Measurements from ENCODE around the gene REXO1.

Gene REXO1

DNA sequence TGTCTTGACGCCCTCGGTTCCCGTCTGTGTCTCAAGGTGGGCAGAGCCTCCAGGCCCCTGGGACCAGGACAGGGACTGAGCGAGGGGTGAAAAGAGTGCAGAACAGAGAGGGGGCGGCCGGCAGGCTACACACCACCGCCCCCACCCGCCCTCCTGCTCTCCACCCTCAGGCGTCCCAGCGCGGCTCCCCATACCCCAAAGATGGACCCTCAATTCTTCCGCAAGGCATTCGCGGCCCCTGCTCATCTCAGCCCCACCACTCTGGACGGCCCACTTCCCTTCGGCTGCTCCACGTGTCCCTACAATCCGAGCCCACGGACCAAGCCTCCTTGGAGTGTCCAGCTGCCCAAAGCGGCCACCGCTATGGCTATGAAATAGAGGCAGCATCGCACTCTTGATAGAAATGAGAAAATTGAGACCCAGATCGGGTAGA is 13.3 kb upstream of the REXO1 start:
- Mint-ChIP-seq H3K4me1 (peaks cover 30 to 66% of the 10 kb centered on the region in 2 donors), H3K9me3 (no peaks in the 10 kb centered on the region), H3K4me3 (peak overlapping the region; percentile 97 to 99), H3K27ac (peak overlapping the region; percentile 98), H3K27me3 (no peaks in the 10 kb centered on the region), H3K36me3 (peaks cover 6 to 9% of the 10 kb centered on the region in 2 donors)
- DNase-seq, result no peak
- no peak for ATAC-seq (replicated peaks)

DNA sequence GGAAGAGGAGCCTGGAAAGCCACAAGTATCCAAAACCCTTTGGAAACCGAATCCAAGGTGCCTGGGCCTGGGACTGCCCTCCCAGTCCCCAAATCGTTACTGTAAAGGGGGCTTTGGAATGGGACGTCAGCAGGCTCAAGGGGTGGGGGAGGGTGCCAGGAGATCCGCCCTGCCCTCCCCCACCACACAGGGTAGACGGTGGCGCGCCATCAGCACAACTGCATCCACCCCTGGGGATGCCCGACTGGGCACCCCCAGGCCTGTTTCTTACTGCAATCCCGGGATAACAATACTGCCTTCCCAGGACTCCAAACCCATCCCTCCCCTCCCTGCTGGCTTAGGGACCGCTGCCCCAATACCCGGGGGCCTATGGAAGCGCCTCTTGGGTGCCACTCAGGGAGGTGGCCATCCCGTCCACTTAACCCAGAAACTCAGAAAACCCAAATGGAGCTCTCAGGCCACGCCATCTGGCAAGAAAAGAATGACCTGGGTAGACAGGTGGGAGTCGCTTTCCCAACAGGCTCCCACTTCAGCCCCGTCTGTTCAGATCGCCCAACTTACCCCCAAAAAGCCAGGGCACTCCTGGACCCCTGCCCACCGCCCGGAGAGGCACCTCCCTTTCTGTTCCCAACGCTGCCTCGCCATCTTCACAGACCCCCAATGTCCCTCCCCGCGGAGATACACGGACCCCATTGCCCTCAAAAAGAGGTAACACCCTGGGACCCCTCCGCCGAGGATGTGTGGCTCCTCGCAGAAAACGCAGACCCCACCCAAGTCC is 12.7 kb upstream of the REXO1 start:
- Mint-ChIP-seq H3K4me3 (peak overlapping the region; percentile 97 to 99), H3K27ac (peak overlapping the region; percentile 44), H3K4me1 (peaks cover 34 to 72% of the 10 kb centered on the region in 2 donors), H3K27me3 (no peaks in the 10 kb centered on the region), H3K36me3 (peaks cover 6 to 9% of the 10 kb centered on the region in 2 donors), H3K9me3 (no peaks in the 10 kb centered on the region)
- ATAC-seq (replicated peaks) (no peak), DNase-seq (no peak)

DNA sequence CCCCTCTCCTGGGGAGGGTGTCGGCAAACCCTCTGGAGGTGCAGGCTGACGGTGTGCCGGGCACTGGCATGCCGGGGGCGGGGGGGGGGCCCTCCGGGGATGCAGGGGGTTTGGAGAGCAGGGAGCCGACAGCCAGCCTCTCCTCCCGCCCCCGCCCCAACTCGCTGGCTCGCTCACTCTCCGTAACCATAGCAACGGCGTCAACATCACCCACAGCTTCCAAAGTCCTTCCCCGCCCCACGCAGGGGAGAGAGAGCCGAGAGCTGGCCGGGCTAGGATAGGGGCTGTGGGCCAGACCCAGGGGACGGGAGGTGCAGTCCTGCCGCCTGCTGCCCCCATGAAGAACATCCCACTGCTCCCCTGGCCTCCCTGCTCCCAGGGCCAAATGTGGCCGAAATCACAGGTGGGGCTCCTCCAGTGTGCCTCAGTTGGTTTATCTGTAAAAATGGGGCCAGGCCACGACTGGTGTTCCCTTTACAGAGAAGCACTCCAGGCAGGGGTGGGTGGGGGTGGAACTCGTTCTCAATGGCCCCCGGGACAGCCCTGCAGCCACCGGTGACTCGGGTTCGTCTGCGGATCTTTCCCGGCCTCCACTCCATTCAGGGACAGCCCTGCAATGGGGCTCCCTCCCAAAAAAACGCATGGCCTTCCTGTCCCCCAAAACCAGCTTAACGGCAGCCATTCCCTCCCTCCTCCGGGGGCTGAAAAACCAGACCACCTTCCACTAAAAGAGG is 11.9 kb upstream of the REXO1 start:
- Mint-ChIP-seq H3K4me1 (peaks cover 32 to 71% of the 10 kb centered on the region in 2 donors), H3K27ac (no peak overlapping the region), H3K9me3 (no peaks in the 10 kb centered on the region), H3K27me3 (no peaks in the 10 kb centered on the region), H3K36me3 (peaks cover 6 to 9% of the 10 kb centered on the region in 2 donors), H3K4me3 (peak overlapping the region in 1 of 2 donors; percentile 97)
- ATAC-seq (replicated peaks), result no peak
- no peak for DNase-seq

DNA sequence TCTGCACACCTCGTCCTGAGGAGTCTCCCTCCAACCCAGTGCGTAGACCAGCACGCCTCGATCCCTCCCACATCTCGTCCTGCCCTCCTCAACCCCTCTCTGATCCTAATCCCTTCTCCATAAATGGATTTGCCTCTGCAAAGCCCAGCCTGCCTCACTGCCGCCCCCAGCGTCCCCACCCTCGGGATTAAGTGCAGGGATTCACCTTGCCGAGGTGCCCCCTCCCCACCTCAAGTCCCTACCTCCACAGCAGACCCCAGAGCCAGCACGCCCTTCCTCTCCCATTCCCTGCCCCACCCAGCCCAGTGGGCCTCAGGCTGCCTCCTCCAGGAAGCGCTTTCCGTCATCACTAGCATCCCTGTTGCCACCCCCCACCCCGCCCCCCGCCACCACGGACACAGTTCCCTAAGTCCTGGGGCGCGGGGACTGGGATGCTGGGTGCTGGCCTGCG is 11.1 kb upstream of the REXO1 start:
- Mint-ChIP-seq H3K4me1 (peaks cover 37 to 76% of the 10 kb centered on the region in 2 donors), H3K9me3 (no peaks in the 10 kb centered on the region), H3K27ac (peak overlapping the region; percentile 56), H3K36me3 (peaks cover 9% of the 10 kb centered on the region in 2 donors), H3K27me3 (no peaks in the 10 kb centered on the region), H3K4me3 (peak overlapping the region; percentile 33 to 44)
- DNase-seq (no peak), ATAC-seq (replicated peaks) (no peak)

DNA sequence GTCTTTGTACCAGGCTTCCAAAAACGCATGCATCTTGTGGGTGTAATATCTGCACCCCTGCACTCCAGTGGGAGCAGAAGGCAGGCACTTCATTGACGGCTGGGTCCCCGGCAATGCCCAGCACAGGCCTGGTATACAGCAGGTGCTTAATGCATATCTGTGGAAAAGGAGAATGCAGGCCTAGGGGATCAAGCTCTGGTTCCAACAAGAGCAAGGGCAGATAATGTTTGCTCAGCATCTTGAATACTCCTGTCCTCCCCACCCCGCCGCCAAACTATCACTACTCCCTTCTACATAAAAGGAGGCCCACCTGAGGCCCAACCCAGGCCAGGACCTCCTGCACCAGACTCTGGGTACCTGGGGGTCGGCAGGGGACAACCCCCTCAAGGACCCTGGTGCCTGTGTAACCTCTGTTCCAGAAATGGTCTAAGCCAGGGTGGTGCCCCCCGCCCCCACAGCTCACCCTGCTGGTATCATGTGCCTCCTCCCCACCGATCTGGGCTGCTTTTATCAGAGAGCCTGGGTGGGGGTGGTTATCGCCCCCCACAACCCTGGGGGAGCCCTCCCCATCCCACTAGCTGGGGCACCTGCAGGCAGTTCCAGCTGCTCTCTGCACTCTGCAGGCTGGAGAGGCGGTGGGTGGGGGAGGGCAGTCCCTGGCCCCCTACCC is 10.3 kb upstream of the REXO1 start:
- Mint-ChIP-seq H3K4me1 (peaks cover 37 to 80% of the 10 kb centered on the region in 2 donors), H3K27ac (peak overlapping the region; percentile 49), H3K27me3 (no peaks in the 10 kb centered on the region), H3K4me3 (peak overlapping the region; percentile 17 to 92), H3K36me3 (peaks cover 9% of the 10 kb centered on the region in 2 donors), H3K9me3 (no peaks in the 10 kb centered on the region)
- DNase-seq (no peak), ATAC-seq (replicated peaks) (no peak)

DNA sequence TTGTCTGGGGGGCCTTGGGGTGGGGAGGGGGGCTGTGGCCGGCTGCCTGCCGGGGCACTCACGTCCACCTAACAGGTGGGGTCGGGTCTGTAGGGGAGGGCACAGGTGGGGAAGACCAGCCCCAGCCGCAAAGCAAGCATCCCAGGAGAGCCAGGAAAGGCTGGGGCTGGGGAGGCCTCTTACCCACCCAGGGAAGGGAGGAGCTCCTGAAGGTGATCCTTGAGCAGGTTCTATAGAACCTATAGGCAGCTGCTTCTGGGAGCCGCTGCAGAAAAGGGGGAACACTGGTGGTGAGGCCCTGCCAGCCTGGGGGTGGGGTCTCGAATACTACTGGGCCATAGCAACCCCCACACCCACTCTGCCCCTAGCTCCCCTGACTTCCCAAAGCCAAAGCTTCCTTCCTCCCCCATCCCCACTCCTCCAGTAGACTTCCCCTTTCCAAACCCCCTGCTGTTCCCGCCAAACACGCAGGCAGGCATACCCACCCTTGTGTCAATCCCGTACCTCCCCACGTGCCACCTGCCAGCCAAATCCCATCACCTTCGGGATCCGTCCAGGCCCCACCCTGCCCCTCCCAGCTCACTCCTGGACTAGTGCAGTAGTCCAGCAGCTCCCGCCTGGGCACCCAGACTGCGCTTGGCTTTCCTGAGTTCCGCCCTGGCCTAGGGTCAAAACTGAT is 9.5 kb upstream of the REXO1 start:
- Mint-ChIP-seq H3K27me3 (no peaks in the 10 kb centered on the region), H3K27ac (peak overlapping the region; percentile 89)
- no peak for ATAC-seq (replicated peaks)

DNA sequence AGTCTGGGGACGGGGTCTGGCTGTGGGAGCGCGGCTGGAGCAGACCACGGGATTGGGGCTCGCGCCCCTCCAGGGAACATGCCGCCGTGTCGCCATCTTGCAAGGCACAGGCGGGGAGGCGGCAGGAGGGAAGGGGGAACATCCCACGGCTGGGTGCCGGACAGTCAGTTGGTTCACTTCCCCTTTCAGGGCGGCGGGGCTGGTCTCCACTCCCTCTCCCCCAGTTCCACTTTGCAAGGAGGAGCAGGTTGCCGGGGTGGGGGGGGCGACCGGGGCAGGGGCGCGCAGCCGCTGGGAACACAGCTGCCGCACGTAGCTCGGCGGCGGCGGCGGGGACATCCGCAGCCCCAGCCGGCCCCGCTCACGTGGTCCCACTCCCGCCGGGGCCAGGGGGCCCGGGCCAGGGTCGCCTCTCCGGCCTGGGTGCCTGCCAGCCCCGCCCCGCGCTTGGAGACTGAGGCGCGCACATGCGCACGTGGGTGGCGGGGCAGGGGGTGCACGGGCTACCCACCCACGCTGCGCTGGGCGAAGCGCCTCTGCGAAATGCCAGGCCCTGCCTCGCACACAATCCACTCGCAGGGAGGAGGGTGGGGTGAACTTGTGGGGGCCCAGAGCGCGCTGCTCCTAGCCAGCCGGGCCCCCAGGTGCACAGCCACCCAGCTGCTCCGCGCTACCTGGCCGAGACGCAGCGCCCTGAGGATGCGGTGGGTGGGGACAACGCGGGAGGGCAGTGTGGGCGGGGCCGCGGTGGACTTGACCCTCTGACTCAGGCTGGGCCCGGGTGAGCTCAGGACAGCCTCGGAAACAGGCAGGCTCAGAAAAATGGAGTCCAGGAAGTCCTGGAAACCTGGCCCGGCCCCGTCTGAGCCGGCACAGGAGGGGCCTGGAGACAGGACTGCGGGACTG is 8.7 kb upstream of the REXO1 start:
- Mint-ChIP-seq H3K36me3 (peaks cover 8 to 12% of the 10 kb centered on the region in 2 donors), H3K4me3 (peak overlapping the region; percentile 92 to 93), H3K4me1 (peaks cover 41 to 90% of the 10 kb centered on the region in 2 donors), H3K9me3 (no peaks in the 10 kb centered on the region), H3K27ac (peak overlapping the region; percentile 97), H3K27me3 (no peaks in the 10 kb centered on the region)
- ATAC-seq (replicated peaks), result peak; percentile 64 to 70
- DNase-seq, result peak; percentile 74

More for the DNA sequence above, 9.5 kb upstream of the REXO1 start:
- no peak for DNase-seq
- no peaks in the 10 kb centered on the region for H3K9me3 Mint-ChIP-seq
- H3K4me1 Mint-ChIP-seq, result peaks cover 42 to 88% of the 10 kb centered on the region in 2 donors
- H3K4me3 Mint-ChIP-seq, result peak overlapping the region; percentile 83 to 92
- H3K36me3 Mint-ChIP-seq, result peaks cover 12 to 14% of the 10 kb centered on the region in 2 donors

GRCh38 chr19:1856345-1856697 is 8.0 kb upstream of the REXO1 start:
- ATAC-seq (replicated peaks) (peak in 1 of 2 donors; percentile 1), DNase-seq (no peak)
- Mint-ChIP-seq H3K27ac (peak overlapping the region; percentile 97), H3K4me3 (peak overlapping the region; percentile 92 to 93), H3K27me3 (no peaks in the 10 kb centered on the region), H3K9me3 (no peaks in the 10 kb centered on the region), H3K4me1 (peaks cover 38 to 87% of the 10 kb centered on the region in 2 donors), H3K36me3 (peaks cover 6 to 7% of the 10 kb centered on the region in 2 donors)

- Mint-ChIP-seq H3K27me3 (no peaks in the 10 kb centered on the region), H3K36me3 (peaks cover 11% of the 10 kb centered on the region in 2 donors), H3K9me3 (no peaks in the 10 kb centered on the region), H3K27ac (peak overlapping the region; percentile 97), H3K4me3 (peak overlapping the region; percentile 92 to 93), H3K4me1 (peaks cover 38 to 87% of the 10 kb centered on the region in 2 donors)
- no peak for DNase-seq
- peak; percentile 27 to 32 for ATAC-seq (replicated peaks)
Measured at GRCh38 chr19:1855828-1856255, 7.6 kb upstream of the REXO1 start.

DNA sequence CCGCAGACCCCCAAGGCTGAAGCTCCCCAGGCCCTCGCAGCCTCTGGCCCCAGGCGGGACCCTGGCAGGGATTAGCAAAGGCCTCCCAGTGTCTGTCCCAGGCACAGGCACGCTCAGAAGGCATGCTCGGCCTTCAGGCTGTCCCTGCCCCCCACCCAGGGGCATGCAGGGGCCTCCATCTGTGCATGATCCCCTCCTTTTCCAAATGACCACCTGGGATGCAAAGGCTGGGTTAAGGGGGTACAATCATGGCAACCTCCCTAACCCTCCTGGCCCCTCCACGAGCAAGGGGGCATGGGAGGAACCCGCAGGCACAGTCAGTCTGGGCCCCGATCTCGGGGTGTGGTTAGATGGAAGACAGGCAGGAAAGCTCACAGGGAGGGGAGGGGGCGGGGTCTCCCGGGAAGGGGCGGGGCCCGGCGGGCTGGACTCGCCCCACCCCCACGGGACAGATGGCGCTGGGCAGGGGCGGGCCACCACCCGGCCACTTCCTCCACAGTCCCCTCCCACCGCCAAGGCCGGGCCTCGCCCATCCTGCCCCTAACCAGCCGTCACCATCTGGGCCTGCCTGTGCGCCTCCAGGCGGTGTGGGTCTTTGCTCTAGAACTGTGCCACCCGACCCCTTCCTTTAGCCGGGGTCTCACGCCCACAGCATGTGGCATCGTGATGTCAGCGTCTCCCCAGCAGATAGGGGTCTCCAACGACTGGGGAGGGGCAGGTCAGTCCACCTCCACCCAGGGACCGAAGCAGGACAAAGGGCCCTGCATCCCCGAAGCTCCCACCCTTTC is 7.0 kb upstream of the REXO1 start:
- Mint-ChIP-seq H3K36me3 (peaks cover 13 to 15% of the 10 kb centered on the region in 2 donors), H3K9me3 (no peaks in the 10 kb centered on the region), H3K27me3 (no peaks in the 10 kb centered on the region), H3K4me1 (peaks cover 41 to 87% of the 10 kb centered on the region in 2 donors), H3K4me3 (peak overlapping the region; percentile 92 to 93), H3K27ac (peak overlapping the region; percentile 97)
- DNase-seq (peak; percentile 76), ATAC-seq (replicated peaks) (peak; percentile 70 to 78)

DNA sequence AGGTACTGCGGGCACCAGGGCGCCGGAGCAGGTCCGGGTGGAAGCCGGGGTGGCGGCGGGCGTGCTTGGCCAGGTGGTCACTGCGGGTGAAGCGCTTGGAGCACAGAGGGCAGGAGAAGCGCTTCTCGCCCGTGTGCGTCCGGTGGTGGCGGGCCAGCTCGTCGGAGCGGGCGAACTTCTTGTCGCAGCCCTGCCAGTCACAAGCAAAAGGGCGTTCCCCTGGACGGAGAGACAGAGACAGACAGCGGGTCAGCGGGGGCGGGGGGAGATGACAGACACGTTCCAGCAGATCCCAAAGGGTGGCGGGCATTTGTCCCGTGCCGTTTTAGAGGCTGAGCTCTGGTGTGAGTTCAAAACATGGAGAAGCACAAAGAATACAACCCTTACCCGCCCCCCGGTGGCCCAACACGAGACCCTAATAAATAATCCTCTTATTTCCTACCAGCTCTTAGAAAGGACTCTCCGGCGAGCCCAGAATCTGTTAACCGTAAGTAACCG is 6.3 kb upstream of the REXO1 start:
- H3K36me3 Mint-ChIP-seq, result peaks cover 13 to 20% of the 10 kb centered on the region in 2 donors
- H3K4me1 Mint-ChIP-seq, result peaks cover 44 to 89% of the 10 kb centered on the region in 2 donors
- H3K27ac Mint-ChIP-seq, result peak overlapping the region; percentile 43

DNA sequence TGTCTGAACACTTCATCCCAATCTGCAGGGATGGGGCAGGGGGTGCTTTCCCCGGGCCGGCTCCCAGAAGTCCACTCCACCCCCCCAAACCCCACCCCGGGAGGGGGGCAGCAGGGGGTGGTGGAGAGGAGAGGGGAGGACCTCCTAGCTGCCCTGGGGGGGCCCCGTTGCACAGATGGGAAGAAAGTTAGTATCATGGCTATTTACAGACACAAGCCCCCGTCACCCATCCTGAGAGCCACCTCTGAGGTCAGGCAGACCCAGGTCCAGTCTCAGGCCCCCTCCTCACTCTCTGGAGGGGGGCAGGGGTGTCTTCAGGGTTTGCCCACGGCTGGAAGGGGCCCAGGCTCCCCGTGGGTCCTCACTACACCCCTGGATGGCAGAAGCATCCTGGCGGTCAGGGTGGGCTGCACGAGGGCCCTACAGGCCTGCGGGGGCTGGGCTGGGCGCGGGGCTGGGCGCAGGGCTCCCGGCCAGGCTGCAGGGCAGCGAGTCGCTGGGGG is 5.8 kb upstream of the REXO1 start:
- H3K27ac Mint-ChIP-seq, result no peak overlapping the region
- H3K4me3 Mint-ChIP-seq, result no peak overlapping the region
- no peak for DNase-seq
- ATAC-seq (replicated peaks), result no peak
- H3K9me3 Mint-ChIP-seq, result no peaks in the 10 kb centered on the region
- H3K4me1 Mint-ChIP-seq, result peaks cover 39 to 89% of the 10 kb centered on the region in 2 donors
- peaks cover 13 to 20% of the 10 kb centered on the region in 2 donors for H3K36me3 Mint-ChIP-seq
- H3K27me3 Mint-ChIP-seq, result no peaks in the 10 kb centered on the region

More for the DNA sequence above, 6.3 kb upstream of the REXO1 start:
- H3K4me3 Mint-ChIP-seq, result peak overlapping the region; percentile 61 to 92
- DNase-seq (no peak), ATAC-seq (replicated peaks) (no peak)
- no peaks in the 10 kb centered on the region for H3K9me3 Mint-ChIP-seq
- no peaks in the 10 kb centered on the region for H3K27me3 Mint-ChIP-seq
